Keratinocyte (primary cell): Measurements from ENCODE around the gene PSMA3.

ENCODE experiments used
- CTCF ChIP-seq, 3 experiments: IDR thresholded peaks in 1 of 3; conservative IDR thresholded peaks in 1 of 3; optimal IDR thresholded peaks in 1 of 3; 2 replicates in 2 of 3; 3 replicates in 1 of 3; pipeline versions ENCODE3 to v1.5.1; 2011; ENCODE audit warnings: low read length in 3 of 3, mild to moderate bottlenecking in 3 of 3, moderate library complexity in 2 of 3, control low read depth in 1 of 3, inconsistent platforms in 1 of 3; ENCODE audit not compliant: insufficient read depth in 2 of 3; ENCODE audit errors: extremely low read depth in 1 of 3
- EZH2 ChIP-seq: IDR thresholded peaks from one replicate; pipeline ENCODE4 v1.6.1; 2012; ENCODE audit warnings: inconsistent platforms, mild to moderate bottlenecking, low read length, moderate library complexity

- TF ChIP-seq CTCF (optimal IDR thresholded peaks at IDR 0.05 in 1 of 3, IDR thresholded peaks at IDR 0.05 in 1 of 3, conservative IDR thresholded peaks at IDR 0.05 in 1 of 3; ENCODE audit: extremely low read depth in 1 of 3, insufficient read depth in 2 of 3, low read length in 3 of 3) = no peak
- no peak for TF ChIP-seq EZH2
Measured at GRCh38 chr14:58258156-58258555, 13.5 kb downstream of the PSMA3 start.
